Stromal cell of bone marrow (primary cell): ENCODE results near the gene ZFHX3.
A peak's percentile ranks its signal among the peaks of the same experiment; 100 is the strongest.
"Not testable (repeated sequence)": the region's sequence is repeated elsewhere in the genome, so short reads cannot be mapped to it uniquely, and the experiment has no call there.

Experiments used
- DNase-seq: peaks from one replicate; pipeline ENCODE4 v3.0.0-alpha.2; 2012; ENCODE audit warnings: low read depth

Gene ZFHX3

DNA sequence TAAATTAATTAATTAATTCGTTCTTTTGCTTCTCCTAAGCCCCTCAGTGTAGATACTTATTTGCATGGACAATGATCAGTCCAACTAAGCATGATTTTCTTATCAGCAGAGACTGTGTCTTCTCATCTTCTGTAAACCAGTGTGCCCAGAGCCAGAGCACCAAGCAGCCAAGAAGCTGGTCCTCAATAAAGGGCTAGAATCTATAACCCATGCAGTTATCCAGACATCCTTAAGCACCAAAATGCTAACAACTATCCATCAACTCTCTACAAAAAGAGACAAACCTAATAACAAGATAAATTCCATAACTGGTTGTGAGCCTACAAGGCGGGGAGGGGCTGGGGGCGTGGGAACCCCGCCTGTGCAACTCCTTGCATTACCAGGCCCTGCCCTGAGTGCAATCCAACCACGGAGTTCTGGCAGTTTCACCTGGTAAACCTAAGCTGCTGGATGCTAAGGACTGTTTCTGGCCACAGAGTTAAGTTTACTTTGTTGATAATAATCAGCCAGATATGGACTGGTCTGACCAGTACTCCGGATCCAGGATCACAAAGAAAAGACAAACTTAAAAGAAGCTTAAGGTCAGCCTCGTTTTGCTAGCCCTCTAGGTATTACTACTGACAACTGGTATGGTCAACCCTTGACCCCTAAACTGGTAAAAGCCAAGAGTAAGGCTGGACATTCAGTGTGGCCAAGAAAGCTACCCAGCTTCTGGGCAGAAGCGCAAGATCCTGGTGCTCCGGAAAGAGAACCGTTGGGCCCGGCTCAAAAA is 51.5 kb downstream of the ZFHX3 start:
- DNase-seq: no peak

- DNase-seq: not testable (repeated sequence)
Observed at GRCh38 chr16:72995882-72996270, 52.1 kb downstream of the ZFHX3 start.

- no peak for DNase-seq
Observed at GRCh38 chr16:72995151-72995881, 52.6 kb downstream of the ZFHX3 start.

DNA sequence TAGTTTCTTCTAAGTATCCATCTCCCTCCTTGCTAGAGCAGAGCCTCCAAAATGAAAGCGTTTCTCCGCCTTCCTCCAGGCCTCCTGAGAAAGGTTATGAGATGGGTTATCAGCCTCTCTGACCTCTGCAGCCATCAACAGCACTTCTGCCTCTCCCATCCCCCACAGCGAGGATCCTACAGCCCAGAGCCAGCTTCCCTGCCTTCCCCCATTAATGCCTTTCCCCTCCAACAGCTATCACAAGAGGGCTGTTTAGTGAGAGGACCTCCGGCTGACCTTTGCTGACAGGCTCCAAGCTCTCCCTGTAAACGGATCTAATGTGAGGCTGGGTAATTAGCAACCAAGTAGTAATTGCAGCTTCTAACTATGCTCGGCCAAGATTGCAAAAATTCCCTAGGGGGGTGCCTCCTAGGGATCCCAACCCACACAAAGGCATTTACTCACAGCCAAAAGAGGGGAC is 55.8 kb downstream of the ZFHX3 start:
- no peak for DNase-seq

GRCh38 chr16:72991644-72992043 is 56.3 kb downstream of the ZFHX3 start:
- no peak for DNase-seq

- no peak for DNase-seq
Observed at GRCh38 chr16:72991211-72991610, 56.7 kb downstream of the ZFHX3 start.

- no peak for DNase-seq
Observed at GRCh38 chr16:72990571-72990970, 57.4 kb downstream of the ZFHX3 start.

DNA sequence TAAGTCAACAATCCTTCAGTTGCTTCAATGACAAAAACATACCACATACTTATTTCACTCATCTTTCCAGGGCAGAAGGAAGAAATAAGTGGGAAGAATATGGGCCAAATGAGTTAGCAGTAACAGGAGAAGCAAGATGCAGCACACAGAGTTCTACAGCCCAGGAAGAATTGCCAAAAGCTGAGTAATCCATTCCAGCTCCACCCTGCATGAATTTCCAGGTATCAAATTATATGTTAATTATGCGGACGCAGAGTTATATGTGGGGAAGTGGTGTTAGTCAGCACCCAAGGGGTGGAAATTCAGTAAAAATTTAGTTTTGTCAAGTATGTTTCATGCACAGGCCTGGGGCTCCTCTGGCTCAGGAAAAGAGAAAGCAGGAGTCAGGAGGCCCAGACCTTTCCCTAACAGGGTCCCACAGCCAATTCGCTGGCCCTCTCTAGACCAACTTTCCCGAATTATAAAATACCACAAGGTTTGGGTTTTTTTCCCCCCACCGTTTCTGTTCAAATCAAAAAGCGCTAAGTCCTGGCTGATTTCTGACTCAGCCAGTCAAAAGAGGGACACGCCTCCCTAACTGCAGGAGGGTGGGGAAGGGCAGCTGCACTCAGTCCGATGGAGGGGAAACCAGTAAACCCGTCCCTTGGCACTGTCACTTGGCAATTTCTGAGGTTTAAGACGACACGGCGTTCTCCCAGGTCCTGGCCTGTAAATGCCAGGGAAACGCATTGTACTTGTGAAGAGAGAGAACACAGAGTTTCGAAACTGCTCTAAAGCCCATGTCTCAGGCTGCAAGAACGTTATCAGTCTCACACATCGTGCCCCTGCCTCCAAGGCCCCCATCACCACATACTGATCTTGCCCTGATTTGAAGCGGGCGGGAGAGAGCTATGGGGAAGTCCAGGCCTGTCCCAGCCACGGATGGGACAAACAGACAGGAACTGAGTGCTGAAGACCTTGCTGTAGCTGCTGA is 58.1 kb downstream of the ZFHX3 start:
- DNase-seq: peak; percentile 95

DNA sequence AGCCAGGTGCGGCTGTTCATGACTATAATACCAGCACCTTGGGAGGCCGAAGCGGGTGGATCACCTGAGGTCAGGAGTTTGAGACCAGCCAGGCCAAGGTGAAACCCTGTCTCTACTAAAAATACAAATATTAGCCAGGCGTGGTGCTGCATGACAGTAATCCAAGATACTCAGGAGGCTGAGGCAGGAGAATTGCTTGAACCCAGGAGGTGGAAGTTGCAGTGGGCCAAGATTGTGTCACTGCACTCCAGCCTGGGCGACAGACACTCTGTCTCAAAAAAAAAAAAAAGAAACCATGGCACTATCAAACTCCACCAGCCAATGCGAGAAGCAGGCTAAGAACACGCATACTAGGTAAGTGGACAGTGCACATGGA is 58.7 kb downstream of the ZFHX3 start:
- DNase-seq: not testable (repeated sequence)

- no peak for DNase-seq
Observed at GRCh38 chr16:72988569-72988968, 59.4 kb downstream of the ZFHX3 start.

- DNase-seq: no peak
Observed at GRCh38 chr16:72987480-72987901, 60.4 kb downstream of the ZFHX3 start.

DNA sequence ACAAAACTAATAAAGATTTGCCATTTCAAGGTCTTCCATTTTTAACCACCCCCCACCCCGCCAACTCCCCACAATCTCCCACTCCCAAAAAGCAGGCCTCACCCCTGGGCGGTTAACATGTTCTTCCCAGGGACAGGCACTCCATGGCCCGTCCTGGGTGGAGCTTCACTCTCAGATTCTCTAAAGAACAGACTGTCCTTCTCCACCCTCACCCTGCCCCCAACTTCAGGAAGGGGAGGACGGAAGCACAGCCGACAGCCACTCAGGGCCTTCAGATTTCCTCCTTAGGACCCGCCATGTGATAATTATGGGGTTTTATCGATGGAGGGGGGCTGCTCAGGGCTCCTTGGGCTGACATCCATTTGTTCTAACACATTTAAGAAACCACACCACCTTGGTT is 61.9 kb downstream of the ZFHX3 start:
- DNase-seq: no peak

DNA sequence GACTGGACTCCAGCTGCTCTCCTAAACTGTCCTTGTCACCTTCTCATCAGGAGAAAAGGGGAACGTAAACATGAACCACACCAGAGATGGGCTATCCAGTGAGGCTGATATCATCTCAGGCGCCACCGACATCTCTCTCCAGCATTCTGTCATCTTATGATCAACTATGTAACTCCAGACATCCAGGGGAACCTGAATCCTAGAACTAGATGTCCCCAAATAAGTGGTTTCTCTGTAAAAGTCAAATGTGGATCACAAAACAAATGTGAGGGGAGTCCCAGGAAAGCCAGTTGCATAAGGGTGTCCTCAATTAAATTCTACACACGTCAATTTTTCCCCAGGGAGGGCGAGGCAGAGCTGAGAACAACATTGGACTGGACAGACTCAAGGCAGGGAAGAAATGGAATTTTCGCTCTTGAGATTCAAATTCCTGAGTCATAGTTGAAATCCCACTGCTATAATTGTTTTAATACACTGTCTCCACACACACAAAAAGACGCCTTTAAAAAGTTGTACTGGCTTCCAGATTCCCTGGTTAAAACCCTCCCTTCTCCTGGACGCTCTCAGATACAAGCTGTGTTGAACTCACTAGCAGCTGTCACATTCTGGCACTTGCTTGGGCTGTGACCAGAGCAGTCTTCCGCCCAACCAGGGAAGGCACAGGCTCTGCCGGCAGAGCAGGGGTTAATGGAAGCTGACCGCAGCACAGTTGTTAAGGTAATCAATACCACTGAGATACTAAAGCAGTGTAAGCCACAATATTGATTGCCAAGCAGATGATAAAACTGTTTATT is 62.6 kb downstream of the ZFHX3 start:
- DNase-seq: peak; percentile 78

DNA sequence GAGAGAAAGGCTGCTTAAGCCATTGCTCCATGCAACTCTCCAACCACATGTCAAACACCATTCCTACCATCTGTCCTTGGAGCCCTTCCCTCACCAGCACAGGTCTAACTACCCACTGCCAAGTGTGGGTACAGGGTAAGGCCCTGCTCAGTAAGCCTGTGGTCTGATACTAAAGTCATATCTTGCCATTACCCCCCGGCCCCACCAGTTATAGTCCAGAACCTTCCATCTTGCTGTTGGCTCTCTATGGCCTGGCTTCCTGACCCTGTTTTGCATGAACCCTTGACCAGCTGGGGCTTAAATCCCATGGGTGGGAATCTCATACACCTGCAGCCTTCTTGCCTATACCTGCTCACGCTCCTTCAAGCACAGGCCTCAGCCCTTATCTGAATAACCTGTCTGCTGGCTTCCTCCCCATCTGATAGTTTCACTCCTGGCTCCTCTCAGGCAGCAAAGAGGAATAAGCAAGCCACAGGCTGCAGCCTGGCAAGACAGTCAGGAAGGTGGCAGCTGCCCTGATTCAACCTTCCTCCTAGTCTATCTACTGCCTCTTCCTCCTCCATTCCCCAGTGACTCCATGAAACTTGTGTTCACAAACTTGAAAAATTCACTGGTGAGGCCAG is 64.1 kb downstream of the ZFHX3 start:
- DNase-seq: no peak

- DNase-seq: no peak
Observed at GRCh38 chr16:72983241-72983640, 64.7 kb downstream of the ZFHX3 start.

GRCh38 chr16:72979974-72980373 is 68.0 kb downstream of the ZFHX3 start:
- DNase-seq: no peak

DNA sequence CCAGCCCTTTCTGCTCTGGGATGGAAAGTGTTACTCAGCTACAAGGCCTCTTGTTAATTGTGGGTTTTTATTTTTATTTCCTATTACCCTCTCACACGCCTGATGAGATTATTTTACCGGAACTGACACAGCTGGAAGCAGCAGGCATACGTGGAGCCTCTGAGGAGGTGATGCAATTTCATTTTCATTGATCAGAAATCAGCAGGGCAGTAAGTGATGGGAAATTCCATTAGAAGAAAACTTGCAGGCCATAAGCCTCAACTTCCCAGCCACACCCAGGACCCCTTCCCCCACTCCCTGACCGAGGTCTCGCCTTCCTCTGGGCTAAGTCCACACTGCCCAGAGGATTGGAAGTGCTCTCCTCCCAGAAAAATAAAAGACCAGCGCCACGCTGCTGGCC is 69.7 kb downstream of the ZFHX3 start:
- peak; percentile 63 for DNase-seq

DNA sequence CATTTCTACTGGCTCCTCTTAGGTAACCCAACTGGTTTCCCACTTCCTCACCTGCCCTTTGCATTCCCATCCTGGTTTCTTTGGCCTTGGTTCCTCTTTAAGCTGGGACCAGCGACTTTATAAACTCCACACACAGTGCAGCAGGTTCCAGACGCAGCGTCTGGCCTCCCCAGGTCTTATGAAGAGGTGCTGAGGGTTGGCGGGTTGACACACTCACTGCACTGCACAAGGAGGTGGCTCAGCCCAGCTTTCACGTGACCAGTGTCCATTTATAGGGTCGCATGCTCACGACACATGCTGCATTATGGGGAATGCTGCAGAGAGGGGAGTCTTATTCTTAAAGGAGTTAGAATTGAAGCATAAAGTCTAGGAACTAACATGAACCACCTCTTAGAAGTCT is 70.8 kb downstream of the ZFHX3 start:
- DNase-seq: no peak

DNA sequence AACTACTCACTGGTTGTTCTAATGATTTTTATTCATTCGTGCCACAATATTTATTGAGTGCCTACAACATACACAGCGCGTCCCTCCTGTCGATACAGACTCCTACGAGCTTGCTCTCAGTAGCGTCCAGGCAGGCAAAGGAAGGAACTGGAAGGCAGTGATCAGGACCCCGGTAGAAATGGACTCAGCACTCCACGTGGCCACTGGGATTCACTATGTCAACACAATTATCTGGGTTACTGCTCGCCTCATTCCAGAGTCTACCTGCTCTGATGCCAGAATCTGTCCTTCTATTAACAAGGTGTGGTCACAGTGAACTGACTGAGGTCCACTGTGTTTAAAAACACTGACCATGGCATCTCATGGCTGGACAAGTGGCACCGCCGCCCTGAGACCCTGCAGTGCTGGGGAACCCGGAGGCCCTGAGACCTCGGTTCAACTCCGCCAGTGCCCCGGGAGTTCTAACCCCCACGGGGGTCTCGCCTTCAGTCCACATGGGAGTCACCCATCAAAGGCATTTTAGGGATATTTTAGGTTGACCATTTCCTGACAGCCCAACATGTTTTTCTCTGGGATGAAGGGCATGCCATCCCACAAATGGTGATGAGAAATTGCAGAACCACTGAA is 71.4 kb downstream of the ZFHX3 start:
- DNase-seq: no peak

- DNase-seq: no peak
Observed at GRCh38 chr16:72975809-72976437, 72.0 kb downstream of the ZFHX3 start.
